GM19438 (cell line): ENCODE measurements around the gene PLEKHD1.

Experiments
- ATAC-seq: cut with Tn5 transposase; IDR thresholded peaks from one replicate; pipeline ENCODE4 v1.9.1; 2021; ENCODE audit warnings: low read depth; ENCODE audit not compliant: unreplicated experiment

The PLEKHD1 gene

GRCh38 chr14:69540654-69541335 lies 56.3 kb downstream of the PLEKHD1 start:
- no peak for ATAC-seq

GRCh38 chr14:69542311-69542710 lies 57.8 kb downstream of the PLEKHD1 start:
- ATAC-seq = no peak

- ATAC-seq = no peak
Observed at GRCh38 chr14:69543341-69544115, 59.0 kb downstream of the PLEKHD1 start.

GRCh38 chr14:69547701-69548348 lies 63.3 kb downstream of the PLEKHD1 start:
- ATAC-seq = no peak

- ATAC-seq = no peak
Observed at GRCh38 chr14:69548566-69548965, 64.0 kb downstream of the PLEKHD1 start.

GRCh38 chr14:69551511-69551910 lies 67.0 kb downstream of the PLEKHD1 start:
- no peak for ATAC-seq

GRCh38 chr14:69553252-69553651 lies 68.7 kb downstream of the PLEKHD1 start:
- no peak for ATAC-seq

- ATAC-seq = no peak
Observed at GRCh38 chr14:69554500-69554899, 70.0 kb downstream of the PLEKHD1 start.

GRCh38 chr14:69558774-69559173 lies 74.2 kb downstream of the PLEKHD1 start:
- no peak for ATAC-seq

GRCh38 chr14:69559581-69560011 lies 75.1 kb downstream of the PLEKHD1 start:
- ATAC-seq = no peak

GRCh38 chr14:69560826-69561225 lies 76.3 kb downstream of the PLEKHD1 start:
- no peak for ATAC-seq

GRCh38 chr14:69561893-69562292 lies 77.4 kb downstream of the PLEKHD1 start:
- ATAC-seq = no peak

- ATAC-seq = no peak
Observed at GRCh38 chr14:69567563-69567962, 83.0 kb downstream of the PLEKHD1 start.

- no peak for ATAC-seq
Observed at GRCh38 chr14:69569859-69570258, 85.3 kb downstream of the PLEKHD1 start.

- no peak for ATAC-seq
Observed at GRCh38 chr14:69570836-69571330, 86.4 kb downstream of the PLEKHD1 start.

- ATAC-seq = no peak
Observed at GRCh38 chr14:69571449-69572029, 87.0 kb downstream of the PLEKHD1 start.

- no peak for ATAC-seq
Observed at GRCh38 chr14:69572030-69572840, 87.7 kb downstream of the PLEKHD1 start.

GRCh38 chr14:69572841-69573135 lies 88.3 kb downstream of the PLEKHD1 start:
- ATAC-seq = no peak

GRCh38 chr14:69573205-69573830 lies 88.8 kb downstream of the PLEKHD1 start:
- no peak for ATAC-seq

- ATAC-seq = no peak
Observed at GRCh38 chr14:69573831-69574262, 89.3 kb downstream of the PLEKHD1 start.
